Transverse colon (tissue), 4 donors: ENCODE results near the gene MAP4K4.

Experiments used
- EP300 ChIP-seq: sonication (generic); formaldehyde crosslinking; IDR thresholded peaks from one replicate; pipeline ENCODE4 v1.6.1; 2017; ENCODE audit warnings: antibody characterized with exemption, low read depth
- POLR2A ChIP-seq: fragments of 450-650 bp; IDR thresholded peaks from one replicate; pipeline ENCODE4 v1.6.1; 2016; ENCODE audit warnings: antibody characterized with exemption, mild to moderate bottlenecking, moderate library complexity
- POLR2AphosphoS5 ChIP-seq, 3 donors: sonication (generic); formaldehyde crosslinking; IDR thresholded peaks; one replicate each; pipeline ENCODE4 v1.6.1; 2016; ENCODE audit warnings: antibody characterized with exemption in 3 of 3
- TF ChIP-seq, protein P1 (sequence below), 5 experiments: fragments of 200-600 bp in 3 of 5; fragments of 450-650 bp in 2 of 5; sonication (generic) in 3 of 5; IDR thresholded peaks; 1 replicate in 2 of 5; 2 replicates in 3 of 5; pipeline ENCODE4 v1.5.1; 2016 to 2017; ENCODE audit warnings: antibody characterized with exemption in 5 of 5, inconsistent platforms in 3 of 5, mild to moderate bottlenecking in 2 of 5, moderate library complexity in 1 of 5

DNA sequence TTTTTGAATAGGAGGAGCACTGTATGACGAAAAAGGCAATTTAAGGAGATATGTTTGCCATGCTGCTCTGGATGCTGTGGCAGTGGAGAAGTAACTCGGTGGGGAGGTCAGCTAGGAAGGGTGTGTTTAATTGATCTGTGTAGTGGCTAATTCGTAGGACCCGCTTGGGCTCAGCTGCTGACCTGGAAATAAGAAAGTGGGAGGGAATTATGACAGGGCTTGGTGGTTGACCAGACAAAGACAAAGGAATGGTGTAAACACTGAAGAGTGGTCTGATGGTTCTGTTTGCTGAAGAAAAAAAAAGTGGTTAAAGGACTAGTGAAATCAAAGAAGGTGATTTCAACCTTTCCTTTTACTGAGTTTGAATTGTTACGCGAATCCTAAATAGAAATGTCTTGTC is 146.0 kb downstream of the MAP4K4 start:
- TF ChIP-seq, protein P1, sequence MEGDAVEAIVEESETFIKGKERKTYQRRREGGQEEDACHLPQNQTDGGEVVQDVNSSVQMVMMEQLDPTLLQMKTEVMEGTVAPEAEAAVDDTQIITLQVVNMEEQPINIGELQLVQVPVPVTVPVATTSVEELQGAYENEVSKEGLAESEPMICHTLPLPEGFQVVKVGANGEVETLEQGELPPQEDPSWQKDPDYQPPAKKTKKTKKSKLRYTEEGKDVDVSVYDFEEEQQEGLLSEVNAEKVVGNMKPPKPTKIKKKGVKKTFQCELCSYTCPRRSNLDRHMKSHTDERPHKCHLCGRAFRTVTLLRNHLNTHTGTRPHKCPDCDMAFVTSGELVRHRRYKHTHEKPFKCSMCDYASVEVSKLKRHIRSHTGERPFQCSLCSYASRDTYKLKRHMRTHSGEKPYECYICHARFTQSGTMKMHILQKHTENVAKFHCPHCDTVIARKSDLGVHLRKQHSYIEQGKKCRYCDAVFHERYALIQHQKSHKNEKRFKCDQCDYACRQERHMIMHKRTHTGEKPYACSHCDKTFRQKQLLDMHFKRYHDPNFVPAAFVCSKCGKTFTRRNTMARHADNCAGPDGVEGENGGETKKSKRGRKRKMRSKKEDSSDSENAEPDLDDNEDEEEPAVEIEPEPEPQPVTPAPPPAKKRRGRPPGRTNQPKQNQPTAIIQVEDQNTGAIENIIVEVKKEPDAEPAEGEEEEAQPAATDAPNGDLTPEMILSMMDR (IDR thresholded peaks at IDR 0.05): no peak
- no peak for TF ChIP-seq POLR2AphosphoS5 (IDR thresholded peaks at IDR 0.05)
- TF ChIP-seq POLR2A: no peak
- TF ChIP-seq EP300: no peak
